Right atrium auricular region (tissue), 2 donors: ENCODE results near the gene C3orf33. TPM values are rescaled to one million over a fixed set of nuclear protein-coding genes. Genes with fewer than 3 reads are reported as not detected.
"Not testable (repeated sequence)": the region's sequence is repeated elsewhere in the genome, so short reads cannot be mapped to it uniquely, and the experiment has no call there.

Experiments
- DNase-seq: peaks from one replicate; pipeline ENCODE4 v3.0.0-alpha.2; 2019; ENCODE audit warnings: low spot score
- H3K27ac ChIP-seq, 2 donors: fragments of 200-600 bp; sonication (generic); 1 replicate in 1 of 2; 2 replicates in 1 of 2; pipeline ENCODE4 v1.5.1; 2016 to 2019
- H3K27me3 ChIP-seq, 2 donors: fragments of 200-600 bp; sonication (generic); one replicate each; pipeline versions ENCODE4 v1.5.1 to v1.6.0; 2017 to 2019
- H3K36me3 ChIP-seq: fragments of 200-600 bp; sonication (generic); one replicate; pipeline ENCODE4 v1.5.1; 2016
- H3K4me1 ChIP-seq, 2 donors: fragments of 200-600 bp; sonication (generic); one replicate each; pipeline versions ENCODE4 v1.5.1 to v1.6.0; 2017 to 2019
- H3K4me3 ChIP-seq, 2 donors: fragments of 200-600 bp; sonication (generic); 1 replicate in 1 of 2; 2 replicates in 1 of 2; pipeline ENCODE4 v1.5.1; 2017 to 2019; ENCODE audit warnings: mild to moderate bottlenecking in 1 of 2, moderate library complexity in 1 of 2
- H3K9me3 ChIP-seq, 2 donors: fragments of 200-600 bp; sonication (generic); one replicate each; pipeline ENCODE4 v1.5.1; 2019
- CTCF ChIP-seq, 2 donors: fragments of 200-600 bp; sonication (generic); IDR thresholded peaks; one replicate each; pipeline ENCODE4 v1.5.1; 2019; ENCODE audit warnings: antibody characterized with exemption in 2 of 2
- total RNA-seq, 2 donors: library from RNA; depleted of rRNA; stranded (reverse); fragments of >200 nt; gene quantifications; one replicate each; pipeline ENCODE4 v1.1.0, GENCODE V29; 2016

Gene C3orf33
- 1 to 10 TPM; 5.3 to 9.4 TPM for total RNA-seq

GRCh38 chr3:155805802-155806618 lies at the start of gene C3orf33:
Gene C3orf33 (minus strand): TSS chr3:155806278. CDS start chr3:155806252, 26 bp downstream.
- Histone ChIP-seq H3K9me3 (no peaks in the 10 kb centered on the region), H3K4me1 (peaks cover 0 to 6% of the 10 kb centered on the region in 2 donors), H3K27me3 (no peaks in the 10 kb centered on the region), H3K36me3 (no peaks in the 10 kb centered on the region), H3K4me3 (peak within 1 kb of the TSS; percentile 71 to 85), H3K27ac (peak within 1 kb of the TSS; percentile 86 to 93)
- peak; percentile 85 to 94 for TF ChIP-seq CTCF (IDR thresholded peaks at IDR 0.05)
- DNase-seq, result peak; percentile 70

- Histone ChIP-seq H3K4me3 (peak within 1 kb of the TSS; percentile 83 to 87), H3K27ac (peak within 1 kb of the TSS; percentile 90 to 97), H3K9me3 (no peaks in the 10 kb centered on the region), H3K4me1 (peaks cover 0 to 39% of the 10 kb centered on the region in 2 donors), H3K27me3 (no peaks in the 10 kb centered on the region), H3K36me3 (no peaks in the 10 kb centered on the region)
- TF ChIP-seq CTCF (IDR thresholded peaks at IDR 0.05), result no peak
- peak; percentile 100 for DNase-seq
Observed at GRCh38 chr3:155854141-155854940, 48.3 kb upstream of the C3orf33 start, which contains the start of gene SLC33A1. Gene SLC33A1 (minus strand): TSS chr3:155854427. CDS start chr3:155853997, 430 bp downstream.

- Histone ChIP-seq H3K9me3 (no peaks in the 10 kb centered on the region), H3K27ac (peak overlapping the region; percentile 90 to 97), H3K27me3 (no peaks in the 10 kb centered on the region), H3K4me3 (peak overlapping the region; percentile 83 to 87), H3K36me3 (no peaks in the 10 kb centered on the region), H3K4me1 (peaks cover 0 to 45% of the 10 kb centered on the region in 2 donors)
- TF ChIP-seq CTCF (IDR thresholded peaks at IDR 0.05), result no peak
- DNase-seq, result no peak
Observed at GRCh38 chr3:155853214-155854140, 47.4 kb upstream of the C3orf33 start.

- Histone ChIP-seq H3K4me1 (peaks cover 0 to 45% of the 10 kb centered on the region in 2 donors), H3K36me3 (no peaks in the 10 kb centered on the region), H3K9me3 (no peaks in the 10 kb centered on the region), H3K27ac (no peak overlapping the region), H3K27me3 (no peaks in the 10 kb centered on the region), H3K4me3 (peak overlapping the region; percentile 83 to 87)
- no peak for DNase-seq
- TF ChIP-seq CTCF (IDR thresholded peaks at IDR 0.05), result no peak
Observed at GRCh38 chr3:155852341-155852740, 46.3 kb upstream of the C3orf33 start.

GRCh38 chr3:155849404-155849803 lies 43.3 kb upstream of the C3orf33 start:
- not testable (repeated sequence) for H3K27me3 ChIP-seq, H3K36me3 ChIP-seq, H3K27ac ChIP-seq, DNase-seq, H3K4me3 ChIP-seq, H3K9me3 ChIP-seq
- peaks cover 0 to 66% of the 10 kb centered on the region in 2 donors for H3K4me1 ChIP-seq
